22Rv1 (cell line): ENCODE results near the gene HSD17B14.

Source experiments
- CTCF ChIP-seq: fragments of 450-650 bp; IDR thresholded peaks from 2 replicates; pipeline ENCODE4 v1.5.1; 2017; ENCODE audit warnings: mild to moderate bottlenecking
- ZFX ChIP-seq: fragments of 450-650 bp; IDR thresholded peaks from 2 replicates; pipeline ENCODE4 v1.6.1; 2017; ENCODE audit warnings: antibody characterized with exemption, borderline replicate concordance

GRCh38 chr19:48854103-48854502 is 17.8 kb upstream of the HSD17B14 start:
- TF ChIP-seq CTCF (no peak), ZFX (no peak)
